Heart right ventricle (tissue), 16 donors: Measurements from ENCODE around the gene ANKRD28. TPM values are rescaled to one million over a fixed set of nuclear protein-coding genes. Genes with fewer than 3 reads are reported as not detected.

Experiments
- ATAC-seq, 8 donors: fragments of 200-7000 bp; cut with Tn5 transposase; one replicate each; pipeline ENCODE4 v1.9.1; 2020; ENCODE audit warnings: mild to moderate bottlenecking in 8 of 8, moderate library complexity in 8 of 8, moderate number of reproducible peaks in 1 of 8
- DNase-seq, 2 donors: peaks; one replicate each; pipeline ENCODE4 v3.0.0-alpha.2; 2020
- H3K27ac ChIP-seq, 10 donors: fragments of 200-600 bp; sonication (generic) in 2 of 10; one replicate each; pipeline versions ENCODE4 v1.5.0 to v1.8.0; 2020 to 2022; ENCODE audit warnings: mild to moderate bottlenecking in 3 of 10
- H3K27me3 ChIP-seq, 7 donors: fragments of 200-600 bp; one replicate each; pipeline ENCODE4 v1.8.0; 2021 to 2022; ENCODE audit warnings: mild to moderate bottlenecking in 2 of 7
- H3K36me3 ChIP-seq, 9 donors: fragments of 200-600 bp; sonication (generic) in 1 of 9; one replicate each; pipeline versions ENCODE4 v1.5.0 to v1.8.0; 2020 to 2022; ENCODE audit warnings: mild to moderate bottlenecking in 2 of 9
- H3K4me1 ChIP-seq, 9 donors: fragments of 200-600 bp; sonication (generic) in 1 of 9; one replicate each; pipeline versions ENCODE4 v1.5.0 to v1.8.0; 2020 to 2022; ENCODE audit warnings: mild to moderate bottlenecking in 4 of 9
- H3K4me3 ChIP-seq, 10 donors: fragments of 200-600 bp; sonication (generic) in 2 of 10; one replicate each; pipeline versions ENCODE4 v1.5.0 to v1.8.0; 2020 to 2022; ENCODE audit warnings: mild to moderate bottlenecking in 7 of 10, moderate library complexity in 2 of 10
- H3K9me3 ChIP-seq, 11 donors: fragments of 200-600 bp in 10 of 11; sonication (generic) in 2 of 11; one replicate each; pipeline versions ENCODE4 v1.5.0 to v1.8.0; 2013 to 2022; ENCODE audit warnings: mild to moderate bottlenecking in 2 of 11, control low read depth in 1 of 11, moderate library complexity in 1 of 11
- WGBS, 2 donors: extraction: QIAGEN DNeasy Blood & Tissue Kit; methylation state at CpG; one replicate each; pipeline ENCODE4 v1.1.7; 2013; ENCODE audit warnings: inconsistent platforms in 1 of 2; 5-methylcytosine and 5-hydroxymethylcytosine counted together
- intact Hi-C, 10 donors: fragments of 100-400 bp; cut with DNase I; formaldehyde crosslinking; loops; one replicate each; pipeline versions ENCODE4 v1.11.1 to v1.14.2; 2022
- polyA plus RNA-seq, 2 donors: library from polyadenylated mRNA; stranded (reverse); fragments of 200-250 nt; gene quantifications; one replicate each; pipeline ENCODE4 v1.2.3, GENCODE V29; 2013
- total RNA-seq, 10 donors: library from RNA; stranded (reverse); fragmentation: NEBNext Ultra II Directional in 3 of 10; extraction: Animal tissue kit (Norgen Biotek cat#: 25700) in 3 of 10; gene quantifications; one replicate each; pipeline versions ENCODE4 v1.2.1 to v1.2.4, GENCODE V29; 2021 to 2023
- TF ChIP-seq, protein P1 (sequence below), 9 donors: fragments of 200-600 bp; sonication (generic) in 2 of 9; IDR thresholded peaks; one replicate each; pipeline versions ENCODE4 v1.5.0 to v1.8.0; 2021 to 2022; ENCODE audit warnings: antibody characterized with exemption in 9 of 9, mild to moderate bottlenecking in 5 of 9, moderate library complexity in 1 of 9
- donor health status: Arrhythmogenic right ventricular cardiomyopathy.
- donor health status: ischemic (EF 13 %, LVEDD 7.1; RV severe dilation, severe dysfunction).
- donor health status: healthy with polysubstance abuse.
- donor health status: DM: no; HTN: yes; CAD: no.
- donor health status: DM: no; HTN: no; CAD: no.
- donor health status: ischemic (EF 25% LVEDD 6.9; RV normal size, moderate dysfunction).
- donor health status: ischemic (EF 25% LVEDD 5.7; RV mildly dilated, moderate dysfunction).
- donor health status: healthy.
- donor health status: DM: yes; HTN: yes; CAD: no.
- donor health status: Ischemic cardiomyopathy.
- donor health status: ischemic (EF 35%, LVEDD 5.7; RV mildly dilated, moderate dysfunction).
- donor health status: nonischemic (EF 11% LVEDD 7.7; RV severe dilation, severe dysfunction).
- donor health status: DM: yes; HTN: yes; CAD: no.
- donor health status: PGD.
- donor health status: ischemic (EF 29% LVEDD 5.4; RV normal size, mild dysfunction).
- donor health status: nonischemic (EF 23%, LVEDD 6.1; RV moderate dilation, normal function).

The ANKRD28 gene
- total and polyA plus RNA-seq, 12 donors: 5.9 to 30.8 (median 27.1) TPM

DNA sequence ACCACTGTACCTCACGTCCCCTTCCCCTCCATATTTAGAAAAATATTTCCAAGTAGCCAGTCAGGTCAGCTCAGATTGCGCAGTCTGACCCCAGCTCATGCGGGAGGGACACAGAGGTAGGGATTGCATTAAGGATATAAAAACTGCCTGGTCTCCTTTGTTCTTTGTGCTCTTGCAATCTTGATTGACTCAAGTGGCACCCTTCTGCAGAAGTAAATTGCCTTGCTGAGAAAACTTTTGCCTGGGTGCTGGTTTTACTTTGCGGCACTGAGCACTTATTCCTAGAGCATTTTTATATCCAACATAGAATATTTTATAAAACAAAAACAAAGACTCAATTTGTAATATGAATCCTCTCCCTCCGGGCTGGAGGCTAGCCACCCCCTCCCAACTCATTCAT, 141.4 kb downstream of the ANKRD28 start:
- no peaks in the 10 kb centered on the region for H3K27me3 ChIP-seq
- H3K9me3 ChIP-seq: peaks cover 0 to 36% (median 16%) of the 10 kb centered on the region in 11 donors
- H3K27ac ChIP-seq: no peak overlapping the region
- H3K36me3 ChIP-seq: no peaks in the 10 kb centered on the region
- no peaks in the 10 kb centered on the region for H3K4me1 ChIP-seq
- no peak for DNase-seq
- TF ChIP-seq, protein P1, sequence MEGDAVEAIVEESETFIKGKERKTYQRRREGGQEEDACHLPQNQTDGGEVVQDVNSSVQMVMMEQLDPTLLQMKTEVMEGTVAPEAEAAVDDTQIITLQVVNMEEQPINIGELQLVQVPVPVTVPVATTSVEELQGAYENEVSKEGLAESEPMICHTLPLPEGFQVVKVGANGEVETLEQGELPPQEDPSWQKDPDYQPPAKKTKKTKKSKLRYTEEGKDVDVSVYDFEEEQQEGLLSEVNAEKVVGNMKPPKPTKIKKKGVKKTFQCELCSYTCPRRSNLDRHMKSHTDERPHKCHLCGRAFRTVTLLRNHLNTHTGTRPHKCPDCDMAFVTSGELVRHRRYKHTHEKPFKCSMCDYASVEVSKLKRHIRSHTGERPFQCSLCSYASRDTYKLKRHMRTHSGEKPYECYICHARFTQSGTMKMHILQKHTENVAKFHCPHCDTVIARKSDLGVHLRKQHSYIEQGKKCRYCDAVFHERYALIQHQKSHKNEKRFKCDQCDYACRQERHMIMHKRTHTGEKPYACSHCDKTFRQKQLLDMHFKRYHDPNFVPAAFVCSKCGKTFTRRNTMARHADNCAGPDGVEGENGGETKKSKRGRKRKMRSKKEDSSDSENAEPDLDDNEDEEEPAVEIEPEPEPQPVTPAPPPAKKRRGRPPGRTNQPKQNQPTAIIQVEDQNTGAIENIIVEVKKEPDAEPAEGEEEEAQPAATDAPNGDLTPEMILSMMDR (IDR thresholded peaks at IDR 0.05): no peak
- WGBS, 2 donors: 78 to 94% methylated on average over 5 of the region's 5 CpGs
- H3K4me3 ChIP-seq: no peak overlapping the region
- ATAC-seq: no peak
- intact Hi-C loops: no loop called here

DNA sequence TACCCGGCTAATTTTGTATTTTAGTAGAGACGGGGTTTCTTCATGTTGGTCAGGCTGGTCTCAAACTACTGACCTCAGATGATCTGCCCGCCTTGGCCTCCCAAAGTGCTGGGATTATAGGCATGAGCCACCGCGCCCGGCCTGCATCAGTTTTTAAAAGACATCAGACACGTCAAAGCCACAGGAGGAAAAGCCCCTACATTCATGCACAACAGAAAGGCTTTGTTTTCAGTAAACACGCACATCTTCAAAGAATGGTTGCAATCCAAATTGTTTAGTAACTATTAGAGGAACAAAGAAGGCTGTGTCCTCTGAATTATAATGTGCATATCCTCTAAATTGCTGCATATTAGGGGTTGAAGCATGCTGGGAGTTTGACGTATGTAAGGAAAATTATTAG, 142.9 kb downstream of the ANKRD28 start:
- H3K27me3 ChIP-seq: no peaks in the 10 kb centered on the region
- peaks cover 0 to 36% (median 16%) of the 10 kb centered on the region in 11 donors for H3K9me3 ChIP-seq
- H3K36me3 ChIP-seq: no peaks in the 10 kb centered on the region
- DNase-seq: no peak
- ATAC-seq: no peak
- intact Hi-C loops: no loop called here
- H3K4me1 ChIP-seq: no peaks in the 10 kb centered on the region
- H3K4me3 ChIP-seq: no peak overlapping the region
- TF ChIP-seq, protein P1 (IDR thresholded peaks at IDR 0.05): no peak
- H3K27ac ChIP-seq: no peak overlapping the region
- 92% methylated on average over 9 of the region's 9 CpGs for WGBS, 2 donors

GRCh38 chr3:15654127-15654526, 143.7 kb downstream of the ANKRD28 start:
- Histone ChIP-seq H3K27ac (no peak overlapping the region), H3K4me1 (no peaks in the 10 kb centered on the region), H3K27me3 (no peaks in the 10 kb centered on the region), H3K36me3 (no peaks in the 10 kb centered on the region), H3K4me3 (no peak overlapping the region), H3K9me3 (peaks cover 0 to 36% (median 16%) of the 10 kb centered on the region in 11 donors)
- TF ChIP-seq, protein P1 (IDR thresholded peaks at IDR 0.05): no peak
- DNase-seq (no peak), ATAC-seq (no peak)
- intact Hi-C loops: no loop called here

- H3K27ac ChIP-seq: no peak overlapping the region
- H3K4me3 ChIP-seq: no peak overlapping the region
- peaks cover 0 to 35% (median 16%) of the 10 kb centered on the region in 11 donors for H3K9me3 ChIP-seq
- H3K36me3 ChIP-seq: no peaks in the 10 kb centered on the region
- intact Hi-C loops: no loop called here
- WGBS, 2 donors: 96% methylated on average over 3 of the region's 3 CpGs
- ATAC-seq (no peak), DNase-seq (no peak)
- TF ChIP-seq, protein P1 (IDR thresholded peaks at IDR 0.05): no peak
- H3K27me3 ChIP-seq: no peaks in the 10 kb centered on the region
- peaks cover 0 to 5% (median 0%) of the 10 kb centered on the region in 9 donors for H3K4me1 ChIP-seq
These were observed 144.5 kb downstream of the ANKRD28 start for GRCh38 chr3:15653321-15653720.
